Body of pancreas (tissue), 4 donors: Measurements from ENCODE around the gene CEP170.

ENCODE experiments used
- POLR2A ChIP-seq, 3 donors: fragments of 450-650 bp; IDR thresholded peaks; one replicate each; pipeline ENCODE4 v1.6.1; 2016; ENCODE audit warnings: antibody characterized with exemption in 3 of 3, mild to moderate bottlenecking in 2 of 3
- TF ChIP-seq, protein P1 (sequence below), 7 experiments: fragments of 450-650 bp in 4 of 7; fragments of 200-600 bp in 3 of 7; sonication (generic) in 3 of 7; IDR thresholded peaks; one replicate each; pipeline ENCODE4 v1.5.1; 2016 to 2019; ENCODE audit warnings: antibody characterized with exemption in 7 of 7

DNA sequence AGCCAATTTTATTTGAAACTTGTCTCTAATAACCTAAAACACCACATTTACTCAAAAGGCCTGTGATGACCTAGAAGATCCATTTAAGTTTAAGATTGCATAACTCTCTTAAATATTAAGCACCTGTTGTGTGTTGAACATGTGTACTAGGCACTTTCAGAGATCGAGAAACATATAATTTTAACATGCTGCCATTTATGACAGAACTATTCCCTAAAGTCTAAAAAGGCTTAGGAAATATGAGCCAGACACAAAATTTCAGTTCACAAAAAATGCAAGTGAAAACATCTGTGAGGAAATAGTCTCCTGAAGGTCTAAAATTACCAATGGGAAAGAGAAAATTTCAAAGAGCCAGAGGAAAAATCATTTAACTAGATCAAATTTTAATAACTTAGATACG is 37.7 kb downstream of the CEP170 start:
- no peak for TF ChIP-seq POLR2A (IDR thresholded peaks at IDR 0.05)
- TF ChIP-seq, protein P1, sequence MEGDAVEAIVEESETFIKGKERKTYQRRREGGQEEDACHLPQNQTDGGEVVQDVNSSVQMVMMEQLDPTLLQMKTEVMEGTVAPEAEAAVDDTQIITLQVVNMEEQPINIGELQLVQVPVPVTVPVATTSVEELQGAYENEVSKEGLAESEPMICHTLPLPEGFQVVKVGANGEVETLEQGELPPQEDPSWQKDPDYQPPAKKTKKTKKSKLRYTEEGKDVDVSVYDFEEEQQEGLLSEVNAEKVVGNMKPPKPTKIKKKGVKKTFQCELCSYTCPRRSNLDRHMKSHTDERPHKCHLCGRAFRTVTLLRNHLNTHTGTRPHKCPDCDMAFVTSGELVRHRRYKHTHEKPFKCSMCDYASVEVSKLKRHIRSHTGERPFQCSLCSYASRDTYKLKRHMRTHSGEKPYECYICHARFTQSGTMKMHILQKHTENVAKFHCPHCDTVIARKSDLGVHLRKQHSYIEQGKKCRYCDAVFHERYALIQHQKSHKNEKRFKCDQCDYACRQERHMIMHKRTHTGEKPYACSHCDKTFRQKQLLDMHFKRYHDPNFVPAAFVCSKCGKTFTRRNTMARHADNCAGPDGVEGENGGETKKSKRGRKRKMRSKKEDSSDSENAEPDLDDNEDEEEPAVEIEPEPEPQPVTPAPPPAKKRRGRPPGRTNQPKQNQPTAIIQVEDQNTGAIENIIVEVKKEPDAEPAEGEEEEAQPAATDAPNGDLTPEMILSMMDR (IDR thresholded peaks at IDR 0.05) = no peak
